ENCODE results near the gene TMEM259. TPM values are rescaled to one million over a fixed set of nuclear protein-coding genes. Genes with fewer than 3 reads are reported as not detected.

TMEM259 gene
- total and polyA plus RNA-seq, 2 of the 13 experiments (the other 11 are each of a cell fraction or from before 2014, with no cell fraction given), result 64.7 to 164 TPM

DNA sequence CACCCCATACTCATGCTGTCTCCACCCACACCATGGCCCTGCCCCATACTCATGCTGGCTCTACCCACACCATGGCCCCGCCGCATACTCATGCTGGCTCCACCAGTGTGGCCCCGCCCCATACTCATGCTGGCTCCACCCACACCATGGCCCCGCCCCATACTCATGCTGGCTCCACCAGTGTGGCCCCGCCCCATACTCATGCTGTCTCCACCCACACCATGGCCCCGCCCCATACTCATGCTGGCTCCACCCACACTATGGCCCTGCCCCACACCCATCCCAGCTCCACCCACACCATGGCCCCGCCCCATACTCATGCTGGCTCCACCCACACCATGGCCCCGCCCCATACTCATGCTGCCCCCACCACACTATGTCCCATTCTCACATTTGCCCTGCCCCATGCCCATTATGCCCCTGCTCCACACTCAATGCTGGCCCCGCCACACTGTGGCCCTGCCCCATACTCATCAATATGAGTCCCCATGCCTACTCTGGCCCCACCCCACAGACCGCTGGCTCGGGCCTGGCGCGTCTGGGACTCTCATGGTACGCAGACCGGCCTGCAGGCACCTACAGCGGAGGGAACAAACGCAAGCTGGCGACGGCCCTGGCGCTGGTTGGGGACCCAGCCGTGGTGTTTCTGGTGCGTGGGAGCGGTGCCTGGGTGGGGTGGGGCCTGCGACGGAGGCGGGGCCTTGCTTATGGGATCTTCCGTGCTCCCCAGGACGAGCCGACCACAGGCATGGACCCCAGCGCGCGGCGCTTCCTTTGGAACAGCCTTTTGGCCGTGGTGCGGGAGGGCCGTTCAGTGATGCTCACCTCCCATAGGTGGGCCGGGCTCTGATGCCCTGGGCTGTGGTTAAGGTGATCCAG is 42.3 kb upstream of the TMEM259 start:
- ChIA-PET POLR2A (no interaction called here), CTCF (ENCODE audit: low intra/inter-chr PET ratio, low total read pairs) (no interaction called here)
- no TSS peak for BruUV-seq (replicated peaks)
- WGBS (ENCODE audit: low lambda C conversion rate), result 94% methylated on average over 24 of the region's 37 CpGs
- intact Hi-C loops (cut with micrococcal nuclease; ENCODE audit: unreplicated experiment), result no loop called here
- ATAC-seq (no peak), FAIRE-seq (no peak), DNase-seq (ENCODE audit: low spot score) (no peak)
- H3K4me1 ChIP-seq (ENCODE audit: insufficient read depth, low read length), result peaks cover 36% of the 10 kb centered on the region
- H3K4me2 ChIP-seq (ENCODE audit: low read depth, low read length), result no peak overlapping the region
- H3K27me3 ChIP-seq (ENCODE audit: control insufficient read depth in 1 of 2, insufficient read depth in 2 of 2, low read length in 2 of 2), result no peaks in the 10 kb centered on the region; a peak in 1 of 5 replicates
- no peak overlapping the region for H3K9ac ChIP-seq (ENCODE audit: insufficient read depth, low read depth, low read length)
- no peak overlapping the region for H3K4me3 ChIP-seq (replicated peaks in 1 of 3; ENCODE audit: insufficient read depth in 1 of 3, low read depth in 2 of 3, low read length in 3 of 3)
- in situ Hi-C loops (cut with HindIII; ENCODE audit: extremely low pct_ligation_motif_present, low pct_unique_long_range_greater_than_20kb), result no loop called here
- no peaks in the 10 kb centered on the region for H3K9me3 ChIP-seq (ENCODE audit: low read length)
- no peaks in the 10 kb centered on the region for H3K79me2 ChIP-seq (ENCODE audit: insufficient read depth, low read length)
- H2AFZ ChIP-seq (ENCODE audit: low read length), result no peak overlapping the region
- no peak overlapping the region for H3K27ac ChIP-seq (ENCODE audit: extremely low read length, insufficient read depth, low read length)
- H3K36me3 ChIP-seq (replicated peaks in 1 of 2; ENCODE audit: control insufficient read depth in 1 of 2, insufficient read depth in 2 of 2, low read length in 2 of 2), result peaks cover 3 to 4% of the 10 kb centered on the region in 2 experiments; a peak in 2 of 5 replicates
- no peaks in the 10 kb centered on the region for H4K20me1 ChIP-seq (ENCODE audit: insufficient read depth, low read length)
- TF ChIP-seq ZFP36L1 (CRISPR knock-in tag; IDR thresholded peaks at IDR 0.05) (no peak), SP4 (CRISPR knock-in tag; IDR thresholded peaks at IDR 0.05) (0 out of 2 replicates have a peak, but pooled peaks have one; percentile 38), XRCC5 (optimal IDR thresholded peaks at IDR 0.05; ENCODE audit: low read length) (no peak), TFAP4 (IDR thresholded peaks at IDR 0.05; ENCODE audit: borderline replicate concordance, low read depth) (no peak), FOSL2 (CRISPR knock-in tag; IDR thresholded peaks at IDR 0.05) (no peak), ZNF337 (CRISPR knock-in tag; IDR thresholded peaks at IDR 0.05; ENCODE audit: borderline replicate concordance, low read depth) (no peak), IKZF1 (IDR thresholded peaks at IDR 0.05) (no peak), POLR2G (IDR thresholded peaks at IDR 0.05; ENCODE audit: low read depth, low read length) (0 out of 2 replicates have a peak, but pooled peaks have one; percentile 9), ZNF724P (CRISPR knock-in tag; IDR thresholded peaks at IDR 0.05; ENCODE audit: borderline replicate concordance) (no peak), PAF1 (CRISPR knock-in tag; IDR thresholded peaks at IDR 0.05) (no peak), ZNF598 (CRISPR knock-in tag; IDR thresholded peaks at IDR 0.05; ENCODE audit: borderline replicate concordance) (no peak), AKAP8 (CRISPR knock-in tag; IDR thresholded peaks at IDR 0.05) (no peak), RBFOX2 (IDR thresholded peaks at IDR 0.05; ENCODE audit: low read depth, low read length) (peak; percentile 44; the same call in 1 of the 2 replicates), TEAD2 (CRISPR knock-in tag; IDR thresholded peaks at IDR 0.05) (no peak), ZNF136 (CRISPR knock-in tag; IDR thresholded peaks at IDR 0.05; ENCODE audit: low read depth) (no peak), ZNF781 (CRISPR knock-in tag; IDR thresholded peaks at IDR 0.05; ENCODE audit: borderline replicate concordance, not compliant biosample characterization) (no peak), HNRNPL (IDR thresholded peaks at IDR 0.05; ENCODE audit: low read depth, low read length) (0 out of 2 replicates have a peak, but pooled peaks have one; percentile 49), ZSCAN9 (CRISPR knock-in tag; IDR thresholded peaks at IDR 0.05; ENCODE audit: borderline replicate concordance) (no peak), ZXDC (CRISPR knock-in tag; IDR thresholded peaks at IDR 0.05) (no peak), ZNF224 (CRISPR knock-in tag; IDR thresholded peaks at IDR 0.05) (no peak)
- TF ChIP-seq, protein P1, sequence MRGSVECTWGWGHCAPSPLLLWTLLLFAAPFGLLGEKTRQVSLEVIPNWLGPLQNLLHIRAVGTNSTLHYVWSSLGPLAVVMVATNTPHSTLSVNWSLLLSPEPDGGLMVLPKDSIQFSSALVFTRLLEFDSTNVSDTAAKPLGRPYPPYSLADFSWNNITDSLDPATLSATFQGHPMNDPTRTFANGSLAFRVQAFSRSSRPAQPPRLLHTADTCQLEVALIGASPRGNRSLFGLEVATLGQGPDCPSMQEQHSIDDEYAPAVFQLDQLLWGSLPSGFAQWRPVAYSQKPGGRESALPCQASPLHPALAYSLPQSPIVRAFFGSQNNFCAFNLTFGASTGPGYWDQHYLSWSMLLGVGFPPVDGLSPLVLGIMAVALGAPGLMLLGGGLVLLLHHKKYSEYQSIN (CRISPR knock-in tag; IDR thresholded peaks at IDR 0.05; ENCODE audit: borderline replicate concordance), result no peak

Measured in HepG2 (cell line).